Measurements from ENCODE around the gene ATP8B4.
"Not testable (repeated sequence)": the region's sequence is repeated elsewhere in the genome, so short reads cannot be mapped to it uniquely, and the experiment has no call there.

Gene ATP8B4

DNA sequence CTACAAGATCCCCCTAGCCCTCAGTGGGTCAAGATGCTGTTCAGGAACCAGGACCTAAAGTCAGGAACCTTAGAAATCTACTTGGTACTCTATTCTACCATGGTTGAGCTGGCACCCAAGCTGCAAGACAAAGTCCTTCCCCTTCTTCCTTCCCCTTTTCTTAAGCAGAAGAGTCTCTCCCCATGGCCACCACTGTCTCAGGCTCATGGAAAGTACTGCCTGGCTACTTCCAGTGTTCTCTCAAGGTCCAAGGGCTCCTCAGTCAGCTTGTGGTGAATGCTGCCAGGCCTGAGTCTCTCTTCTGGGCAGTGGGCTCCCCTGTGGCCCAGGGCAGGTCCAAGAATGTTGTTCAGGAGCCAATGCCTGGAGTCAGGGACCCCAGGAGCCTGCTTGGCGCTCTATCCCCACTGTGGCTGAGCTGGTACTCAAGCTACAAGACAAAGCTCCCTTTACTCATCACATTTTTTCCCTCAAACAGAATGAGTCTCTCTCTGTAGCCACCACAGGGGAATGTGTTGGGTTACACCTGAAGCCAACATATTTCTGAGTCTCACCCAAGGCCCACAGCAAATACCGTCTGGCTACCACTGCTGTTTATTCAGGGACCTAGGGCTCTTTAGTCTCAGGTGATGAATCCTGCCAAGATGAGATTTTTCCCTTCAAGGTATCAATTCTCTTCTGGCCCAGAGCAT, 44.8 kb upstream of the ATP8B4 start:
- no peak overlapping the region for H3K4me3 ChIP-seq (ENCODE audit: control insufficient read depth, low read depth, low read length)
- no peak for DNase-seq (ENCODE audit: low read depth)
- TF ChIP-seq, protein P1, sequence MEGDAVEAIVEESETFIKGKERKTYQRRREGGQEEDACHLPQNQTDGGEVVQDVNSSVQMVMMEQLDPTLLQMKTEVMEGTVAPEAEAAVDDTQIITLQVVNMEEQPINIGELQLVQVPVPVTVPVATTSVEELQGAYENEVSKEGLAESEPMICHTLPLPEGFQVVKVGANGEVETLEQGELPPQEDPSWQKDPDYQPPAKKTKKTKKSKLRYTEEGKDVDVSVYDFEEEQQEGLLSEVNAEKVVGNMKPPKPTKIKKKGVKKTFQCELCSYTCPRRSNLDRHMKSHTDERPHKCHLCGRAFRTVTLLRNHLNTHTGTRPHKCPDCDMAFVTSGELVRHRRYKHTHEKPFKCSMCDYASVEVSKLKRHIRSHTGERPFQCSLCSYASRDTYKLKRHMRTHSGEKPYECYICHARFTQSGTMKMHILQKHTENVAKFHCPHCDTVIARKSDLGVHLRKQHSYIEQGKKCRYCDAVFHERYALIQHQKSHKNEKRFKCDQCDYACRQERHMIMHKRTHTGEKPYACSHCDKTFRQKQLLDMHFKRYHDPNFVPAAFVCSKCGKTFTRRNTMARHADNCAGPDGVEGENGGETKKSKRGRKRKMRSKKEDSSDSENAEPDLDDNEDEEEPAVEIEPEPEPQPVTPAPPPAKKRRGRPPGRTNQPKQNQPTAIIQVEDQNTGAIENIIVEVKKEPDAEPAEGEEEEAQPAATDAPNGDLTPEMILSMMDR (IDR thresholded peaks at IDR 0.05; ENCODE audit: control insufficient read depth, insufficient read depth, low read depth, low read length, missing control alignments) = no peak

DNA sequence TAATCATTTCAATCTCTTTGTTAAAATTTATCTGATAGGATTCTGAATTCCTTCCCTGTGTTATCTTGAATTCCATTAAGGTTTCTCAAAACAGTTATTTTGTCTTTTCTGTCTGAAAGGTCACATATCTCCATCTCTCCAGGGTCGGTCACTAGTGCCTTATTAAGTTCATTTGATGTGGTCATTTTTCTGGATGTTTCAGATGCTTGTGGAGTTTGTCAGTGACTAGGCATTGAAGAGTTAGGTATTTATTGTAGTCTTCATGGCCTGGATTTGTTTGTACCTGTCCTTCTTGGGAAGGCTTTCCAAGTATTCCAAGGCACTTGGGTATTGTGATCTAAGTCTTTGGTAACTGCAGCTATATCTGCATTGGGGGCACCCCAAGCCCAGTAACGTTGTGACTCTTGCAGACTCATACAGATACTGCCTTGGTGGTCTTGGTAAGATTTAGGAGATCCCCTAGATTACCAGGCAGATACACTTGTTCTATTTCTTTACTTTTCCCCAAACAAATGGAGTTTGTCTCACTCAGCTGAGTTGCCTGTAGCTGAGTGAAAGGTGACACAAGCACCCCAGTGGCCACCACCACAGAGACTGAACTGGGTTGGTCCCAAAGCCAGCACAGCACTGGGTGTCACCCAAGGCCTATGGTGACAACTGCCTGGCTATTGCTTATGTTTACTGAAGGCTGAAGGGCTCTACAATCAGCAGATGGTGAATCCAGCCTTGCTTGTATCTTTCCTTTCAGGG, 44.1 kb upstream of the ATP8B4 start:
- H3K4me3 ChIP-seq (ENCODE audit: control insufficient read depth, low read depth, low read length) = no peak overlapping the region
- DNase-seq (ENCODE audit: low read depth) = no peak
- TF ChIP-seq, protein P1 (IDR thresholded peaks at IDR 0.05; ENCODE audit: control insufficient read depth, insufficient read depth, low read depth, low read length, missing control alignments) = no peak

DNA sequence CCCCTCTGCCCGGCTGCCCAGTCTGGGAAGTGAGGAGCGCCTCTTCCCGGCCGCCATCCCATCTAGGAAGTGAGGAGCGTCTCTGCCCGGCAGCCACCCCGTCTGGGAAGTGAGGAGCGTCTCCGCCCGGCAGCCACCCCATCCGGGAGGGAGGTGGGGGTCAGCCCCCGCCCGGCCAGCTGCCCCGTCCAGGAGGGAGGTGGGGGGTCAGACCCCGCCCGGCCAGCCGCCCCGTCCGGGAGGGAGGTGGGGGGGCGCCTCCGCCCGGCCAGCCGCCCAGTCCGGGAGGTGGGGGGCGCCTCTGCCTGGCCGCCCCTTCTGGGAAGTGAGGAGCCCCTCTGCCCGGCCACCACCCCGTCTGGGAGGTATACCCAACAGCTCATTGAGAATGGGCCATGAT, 39.2 kb upstream of the ATP8B4 start:
- DNase-seq (ENCODE audit: low read depth); H3K4me3 ChIP-seq (ENCODE audit: control insufficient read depth, low read depth, low read length): not testable (repeated sequence)

DNA sequence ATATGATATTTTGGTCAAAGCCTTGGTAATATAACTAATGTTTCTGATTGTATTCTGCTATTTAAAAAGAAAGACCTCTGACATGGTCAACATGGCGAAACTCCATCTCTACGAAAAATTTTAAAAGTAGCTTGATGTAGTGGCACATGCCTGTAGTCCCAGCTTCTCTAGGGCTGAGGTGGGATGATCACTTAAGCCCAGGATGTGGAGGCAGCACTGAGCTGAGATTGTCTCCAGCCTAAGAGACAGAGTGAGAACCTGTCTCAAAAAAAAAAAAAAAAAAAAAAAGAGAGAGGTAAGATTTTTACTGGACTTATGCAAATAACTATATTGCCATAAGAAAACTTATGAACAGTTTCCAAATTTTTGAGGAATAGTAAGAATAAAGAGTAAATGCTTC, 32.4 kb upstream of the ATP8B4 start:
- no peak overlapping the region for H3K4me3 ChIP-seq (ENCODE audit: control insufficient read depth, low read depth, low read length)
- no peak for DNase-seq (ENCODE audit: low read depth)
- TF ChIP-seq, protein P1 (IDR thresholded peaks at IDR 0.05; ENCODE audit: control insufficient read depth, insufficient read depth, low read depth, low read length, missing control alignments) = no peak

DNA sequence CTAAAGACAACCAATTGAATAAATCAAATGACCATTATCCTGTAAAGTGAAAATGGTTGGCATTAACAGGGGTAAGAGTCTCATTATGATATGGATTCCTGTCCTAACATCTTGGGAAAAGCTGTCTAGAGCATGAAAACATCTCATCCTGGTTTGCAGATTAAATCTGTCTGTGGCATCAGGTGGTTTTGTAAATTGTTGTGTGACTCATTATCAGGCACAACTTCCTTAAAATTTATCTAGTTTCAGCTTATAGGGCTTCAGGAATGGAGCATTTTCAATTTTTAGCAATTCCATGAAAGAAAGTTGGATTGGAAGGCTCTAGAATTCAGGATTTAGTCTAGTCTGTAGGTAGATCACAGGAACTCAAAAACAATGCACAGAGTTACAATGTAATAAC, 31.8 kb upstream of the ATP8B4 start:
- H3K4me3 ChIP-seq (ENCODE audit: control insufficient read depth, low read depth, low read length) = no peak overlapping the region
- TF ChIP-seq, protein P1 (IDR thresholded peaks at IDR 0.05; ENCODE audit: control insufficient read depth, insufficient read depth, low read depth, low read length, missing control alignments) = no peak
- DNase-seq (ENCODE audit: low read depth) = no peak

DNA sequence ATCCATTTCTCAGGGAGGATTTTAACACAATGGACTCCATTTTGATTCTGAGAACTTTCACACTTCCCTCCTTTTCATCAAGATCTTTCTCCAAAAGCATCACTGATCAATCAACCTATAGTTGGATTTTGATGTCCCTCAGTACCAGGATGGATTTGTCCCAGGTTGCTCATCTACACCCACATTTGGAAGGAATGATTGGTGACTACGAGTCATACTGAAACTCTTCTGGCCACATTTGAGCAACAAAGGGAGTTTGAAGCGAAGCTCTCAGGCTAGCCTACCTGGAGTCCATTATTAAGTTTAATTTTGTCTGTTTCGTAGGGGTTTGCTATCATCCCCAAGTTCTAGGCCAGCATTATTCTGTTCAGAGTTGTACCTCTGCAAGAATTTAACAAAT, 31.3 kb upstream of the ATP8B4 start:
- no peak for DNase-seq (ENCODE audit: low read depth)
- TF ChIP-seq, protein P1 (IDR thresholded peaks at IDR 0.05; ENCODE audit: control insufficient read depth, insufficient read depth, low read depth, low read length, missing control alignments) = no peak
- no peak overlapping the region for H3K4me3 ChIP-seq (ENCODE audit: control insufficient read depth, low read depth, low read length)

DNA sequence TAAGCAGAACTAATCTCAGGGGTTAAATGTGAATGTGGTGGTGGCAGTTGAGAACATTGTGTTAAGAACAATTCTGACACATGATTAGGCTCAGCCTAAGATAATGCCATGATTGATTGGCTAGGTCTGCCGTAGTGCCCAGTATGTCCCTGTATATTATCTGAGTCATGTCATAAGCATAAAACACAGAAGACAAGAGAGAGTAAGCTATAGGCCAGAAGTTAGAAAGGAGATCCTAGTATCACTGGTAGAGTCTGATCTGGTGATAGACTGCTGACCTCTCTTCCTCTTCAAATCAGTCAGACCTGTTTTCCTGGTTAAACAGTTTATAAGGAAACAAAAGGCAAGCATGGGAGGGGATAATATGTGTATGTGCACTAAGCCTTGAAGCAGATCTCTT, 30.1 kb upstream of the ATP8B4 start:
- H3K4me3 ChIP-seq (ENCODE audit: control insufficient read depth, low read depth, low read length) = no peak overlapping the region
- TF ChIP-seq, protein P1 (IDR thresholded peaks at IDR 0.05; ENCODE audit: control insufficient read depth, insufficient read depth, low read depth, low read length, missing control alignments) = no peak

More for the DNA sequence above, 30.1 kb upstream of the ATP8B4 start:
- no peak for DNase-seq (ENCODE audit: low read depth)

Data from AG09309 (cell line).